MM.1S (cell line): ENCODE results near the gene VTA1.

Experiments used
- DNase-seq: peaks from one replicate; pipeline ENCODE4 v3.0.0-alpha.2; 2015
- H2AFZ ChIP-seq: fragments of 300-600 bp; sonication (generic); 2 replicates; pipeline ENCODE4 v1.6.0; 2016; ENCODE audit warnings: antibody characterized with exemption, low read length
- H3F3A ChIP-seq: fragments of 300-600 bp; sonication (generic); 2 replicates; pipeline ENCODE4 v1.6.1; 2016; ENCODE audit warnings: mild to moderate bottlenecking, antibody characterized with exemption, low read length, moderate library complexity, mixed read lengths; ENCODE audit not compliant: insufficient read depth
- H3K27ac ChIP-seq: fragments of 300-600 bp; sonication (generic); 2 replicates; pipeline ENCODE4 v1.5.1; 2016; ENCODE audit warnings: mild to moderate bottlenecking, low read length
- H3K27me3 ChIP-seq: fragments of 300-600 bp; sonication (generic); replicated peaks from 2 replicates; pipeline ENCODE4 v1.6.0; 2016; ENCODE audit warnings: low read length; ENCODE audit not compliant: insufficient read depth
- H3K36me3 ChIP-seq: fragments of 300-600 bp; sonication (generic); replicated peaks from 2 replicates; pipeline ENCODE4 v1.6.1; 2016; ENCODE audit warnings: mild to moderate bottlenecking, low read length, mixed read lengths; ENCODE audit not compliant: insufficient read depth
- H3K4me1 ChIP-seq: fragments of 300-600 bp; sonication (generic); 2 replicates; pipeline ENCODE4 v1.6.1; 2016; ENCODE audit warnings: low read length, mixed read lengths
- H3K4me2 ChIP-seq: fragments of 300-600 bp; sonication (generic); 2 replicates; pipeline ENCODE4 v1.6.0; 2016; ENCODE audit warnings: low read depth, low read length
- H3K4me3 ChIP-seq: fragments of 300-600 bp; sonication (generic); 2 replicates; pipeline ENCODE4 v1.5.1; 2016; ENCODE audit warnings: low read length, mixed read lengths
- H3K79me2 ChIP-seq: fragments of 300-600 bp; sonication (generic); 2 replicates; pipeline ENCODE4 v1.6.1; 2016; ENCODE audit warnings: mixed run types, low read length, mixed read lengths
- H3K9ac ChIP-seq: fragments of 300-600 bp; sonication (generic); 2 replicates; pipeline ENCODE4 v1.6.1; 2016; ENCODE audit warnings: low read length, mixed read lengths
- H3K9me2 ChIP-seq: fragments of 300-600 bp; sonication (generic); replicated peaks from 2 replicates; pipeline ENCODE4 v1.6.1; 2016; ENCODE audit warnings: mild to moderate bottlenecking, low read length, mixed read lengths; ENCODE audit not compliant: insufficient read depth
- H3K9me3 ChIP-seq: fragments of 300-600 bp; sonication (generic); replicated peaks from 2 replicates; pipeline ENCODE4 v1.6.1; 2016; ENCODE audit warnings: mild to moderate bottlenecking, low read length, mixed read lengths; ENCODE audit not compliant: insufficient read depth
- H4K20me1 ChIP-seq: fragments of 300-600 bp; sonication (generic); 2 replicates; pipeline ENCODE4 v1.6.1; 2016; ENCODE audit warnings: mild to moderate bottlenecking, low read length, moderate library complexity, mixed read lengths; ENCODE audit not compliant: insufficient read depth
- CTCF ChIP-seq: fragments of 300-600 bp; sonication (generic); IDR thresholded peaks from 2 replicates; pipeline ENCODE4 v1.5.1; 2016; ENCODE audit warnings: antibody characterized with exemption, low read length, mixed read lengths
- EZH2 ChIP-seq: fragments of 300-600 bp; sonication (generic); optimal IDR thresholded peaks from 2 replicates; pipeline ENCODE3; 2017; ENCODE audit warnings: low read depth, mild to moderate bottlenecking, antibody characterized with exemption, low read length, mixed read lengths
- EZH2phosphoT487 ChIP-seq: fragments of 300-600 bp; sonication (generic); IDR thresholded peaks from 2 replicates; pipeline ENCODE4 v1.6.1; 2018; ENCODE audit warnings: antibody characterized with exemption, low read length

Gene VTA1

GRCh38 chr6:142189057-142189456 is 42.0 kb downstream of the VTA1 start:
- Histone ChIP-seq H3F3A (no peaks in the 10 kb centered on the region), H3K4me2 (no peak overlapping the region), H3K27ac (no peak overlapping the region), H3K9me2 (no peaks in the 10 kb centered on the region), H3K79me2 (no peaks in the 10 kb centered on the region), H4K20me1 (no peaks in the 10 kb centered on the region), H3K9ac (no peak overlapping the region), H3K4me3 (no peak overlapping the region), H3K36me3 (no peaks in the 10 kb centered on the region), H3K27me3 (no peaks in the 10 kb centered on the region), H3K4me1 (no peaks in the 10 kb centered on the region), H2AFZ (no peak overlapping the region), H3K9me3 (no peaks in the 10 kb centered on the region)
- DNase-seq, result no peak
- no peak for TF ChIP-seq CTCF
- TF ChIP-seq EZH2, result no peak
- no peak for TF ChIP-seq EZH2phosphoT487

GRCh38 chr6:142192343-142192742 is 45.3 kb downstream of the VTA1 start:
- TF ChIP-seq EZH2, result no peak
- no peak for TF ChIP-seq CTCF
- TF ChIP-seq EZH2phosphoT487, result no peak
- no peaks in the 10 kb centered on the region for H3K27me3 ChIP-seq
- H3K4me3 ChIP-seq, result no peak overlapping the region
- H3K9me3 ChIP-seq, result no peaks in the 10 kb centered on the region
- no peaks in the 10 kb centered on the region for H4K20me1 ChIP-seq
- DNase-seq, result no peak
- H3K27ac ChIP-seq, result no peak overlapping the region
- no peak overlapping the region for H3K4me2 ChIP-seq
- no peak overlapping the region for H2AFZ ChIP-seq
- H3K79me2 ChIP-seq, result peaks cover 8% of the 10 kb centered on the region; the same call in 1 of the 2 replicates
- no peaks in the 10 kb centered on the region for H3K4me1 ChIP-seq
- no peaks in the 10 kb centered on the region for H3K9me2 ChIP-seq
- H3K9ac ChIP-seq, result no peak overlapping the region
- no peaks in the 10 kb centered on the region for H3F3A ChIP-seq
- H3K36me3 ChIP-seq, result no peaks in the 10 kb centered on the region

GRCh38 chr6:142193621-142194020 is 46.6 kb downstream of the VTA1 start:
- TF ChIP-seq EZH2phosphoT487 (no peak), EZH2 (no peak), CTCF (no peak)
- Histone ChIP-seq H4K20me1 (no peaks in the 10 kb centered on the region), H3K27ac (no peak overlapping the region), H3K79me2 (peaks cover 10% of the 10 kb centered on the region; the same call in 1 of the 2 replicates), H2AFZ (no peak overlapping the region), H3K36me3 (no peaks in the 10 kb centered on the region), H3F3A (no peaks in the 10 kb centered on the region), H3K4me3 (no peak overlapping the region), H3K27me3 (no peaks in the 10 kb centered on the region), H3K4me2 (no peak overlapping the region), H3K9ac (no peak overlapping the region), H3K4me1 (no peaks in the 10 kb centered on the region), H3K9me3 (no peaks in the 10 kb centered on the region), H3K9me2 (no peaks in the 10 kb centered on the region)
- DNase-seq, result no peak
